HG02798 (cell line): ENCODE results near the gene SLC5A11.

Experiments
- ATAC-seq: cut with Tn5 transposase; IDR thresholded peaks from one replicate; pipeline ENCODE4 v1.9.1; 2021; ENCODE audit warnings: mild to moderate bottlenecking; ENCODE audit not compliant: unreplicated experiment, poor library complexity

SLC5A11 gene

DNA sequence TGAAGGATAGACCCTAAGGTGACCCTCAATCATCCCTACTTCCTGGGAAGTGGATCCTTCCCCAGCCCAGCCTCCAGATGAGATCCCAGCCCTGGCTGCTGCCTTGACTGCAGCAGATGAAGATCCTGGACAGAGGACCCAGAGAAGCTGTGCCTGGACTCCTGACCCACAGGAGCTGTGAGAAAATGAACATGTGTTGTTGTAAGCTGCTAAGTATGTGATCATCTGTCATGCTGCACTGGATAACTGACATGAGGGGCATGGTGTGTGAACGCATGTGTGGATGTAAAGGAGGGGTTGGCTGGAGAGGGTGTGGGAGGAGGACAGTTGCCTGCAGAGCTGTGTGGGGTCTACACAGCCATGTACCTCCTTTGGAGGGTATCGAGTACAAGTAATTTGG is 69.3 kb downstream of the SLC5A11 start:
- ATAC-seq = no peak

DNA sequence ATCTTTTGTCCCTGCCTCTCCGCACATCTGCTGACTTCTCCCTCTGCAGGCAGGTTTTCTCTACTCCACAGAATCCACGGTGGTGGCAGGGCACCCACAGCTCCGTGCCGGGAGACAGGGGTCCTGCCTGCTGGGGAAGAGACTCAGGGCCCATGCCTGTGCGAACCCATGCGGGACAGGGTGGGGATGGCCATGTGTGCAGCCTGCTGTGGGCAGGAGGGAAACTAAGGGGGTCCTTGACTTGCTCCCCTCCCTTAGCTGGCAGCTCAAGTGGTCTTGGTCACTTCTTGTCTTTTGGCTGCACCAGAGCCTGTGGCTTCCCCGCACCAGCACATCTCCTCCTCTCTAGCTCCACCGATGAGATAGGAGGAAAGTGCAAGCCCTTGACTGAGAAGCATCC is 69.8 kb downstream of the SLC5A11 start:
- no peak for ATAC-seq

DNA sequence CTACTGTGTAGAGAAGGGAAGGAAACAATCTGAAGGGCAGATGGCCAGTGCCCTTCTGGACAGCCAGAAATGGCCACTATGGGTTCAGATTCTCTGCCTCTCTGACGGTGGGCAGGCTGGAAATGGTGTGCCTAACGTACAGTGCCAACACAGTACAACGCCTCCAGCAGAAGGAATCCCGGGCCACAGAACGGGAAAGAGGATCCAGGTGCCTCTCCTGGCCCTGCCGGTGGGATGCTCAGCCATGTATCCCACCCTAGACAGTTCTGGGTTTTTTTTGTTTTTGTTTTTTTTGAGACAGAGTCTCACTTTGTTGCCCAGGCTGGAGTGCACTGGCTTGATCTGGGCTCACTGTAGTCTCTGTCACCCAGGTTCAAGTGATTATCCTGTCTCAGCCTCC is 71.5 kb downstream of the SLC5A11 start:
- no peak for ATAC-seq

DNA sequence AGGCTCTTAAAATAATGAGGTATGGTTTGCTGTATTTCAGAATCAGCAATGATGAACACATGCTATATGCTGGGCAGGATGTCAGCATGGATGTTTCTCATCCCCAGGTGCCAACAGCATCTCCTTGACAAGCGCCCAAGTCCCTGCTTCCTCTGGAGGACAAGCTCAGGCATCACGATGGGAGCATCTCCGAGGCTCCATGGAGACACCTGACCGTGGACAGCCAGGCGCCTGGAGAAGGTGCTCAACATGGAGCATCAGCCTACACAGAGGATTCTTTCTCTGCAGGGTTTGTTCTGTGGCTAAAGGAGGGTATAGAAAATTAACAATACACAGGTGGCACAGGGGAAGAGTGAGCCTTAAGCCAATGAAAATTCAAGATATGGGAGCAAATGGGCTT is 72.1 kb downstream of the SLC5A11 start:
- no peak for ATAC-seq

DNA sequence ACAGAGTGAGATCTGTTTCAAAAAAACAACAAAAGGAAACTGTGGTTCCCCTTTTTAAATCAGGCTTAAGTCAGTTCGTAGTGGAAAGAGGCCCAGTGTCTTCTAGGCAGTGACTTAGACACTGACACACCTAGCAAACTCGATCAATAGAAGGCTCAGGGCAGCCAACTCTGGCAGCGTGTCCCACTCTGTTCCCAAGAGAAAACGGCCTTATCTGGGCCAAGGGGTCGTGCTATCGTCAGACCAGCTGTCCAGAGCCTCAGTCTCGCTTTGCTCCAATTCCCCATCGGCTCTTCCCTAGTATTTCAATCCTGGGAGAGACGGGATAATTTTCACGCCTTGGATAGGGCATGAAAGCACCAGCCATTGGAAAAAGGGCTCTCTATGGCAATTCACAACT is 72.9 kb downstream of the SLC5A11 start:
- no peak for ATAC-seq

DNA sequence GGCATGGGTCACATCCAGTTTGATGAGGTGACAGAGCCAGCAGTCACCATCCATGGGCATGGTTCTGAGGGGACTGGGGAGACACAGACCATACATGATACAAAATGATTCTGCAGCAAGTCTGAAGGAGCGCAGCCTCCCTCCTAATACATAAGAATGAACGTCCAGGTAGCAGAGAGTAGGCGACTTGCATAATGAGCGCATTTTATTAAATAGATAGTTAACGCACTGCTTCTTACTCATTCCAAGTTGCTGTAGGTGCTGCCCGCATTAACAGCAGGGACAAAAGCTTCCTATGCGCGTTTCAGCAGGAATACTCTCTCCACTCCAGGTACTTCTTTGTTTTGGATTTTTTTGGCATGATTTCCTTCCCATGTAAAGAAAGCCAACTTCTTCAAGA is 73.8 kb downstream of the SLC5A11 start:
- ATAC-seq = no peak

DNA sequence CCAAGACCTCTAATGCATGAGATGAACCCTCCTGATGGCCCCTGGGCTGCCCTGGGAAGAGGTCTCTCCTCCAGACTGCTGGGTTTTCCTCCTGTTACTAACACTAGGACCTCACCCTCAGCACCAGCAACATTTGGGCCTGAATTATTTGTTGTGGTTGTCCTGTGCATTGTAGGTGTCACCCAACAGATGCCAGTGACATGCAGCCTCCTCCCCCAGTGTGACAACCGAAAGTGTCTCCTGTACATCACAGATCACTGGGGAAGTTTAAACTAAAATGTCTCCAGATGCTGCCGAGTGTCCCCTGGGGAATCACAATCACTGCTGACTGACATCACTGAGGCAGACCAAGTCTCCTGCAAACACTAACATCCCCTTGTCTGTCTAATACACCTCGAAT is 74.8 kb downstream of the SLC5A11 start:
- ATAC-seq = no peak

DNA sequence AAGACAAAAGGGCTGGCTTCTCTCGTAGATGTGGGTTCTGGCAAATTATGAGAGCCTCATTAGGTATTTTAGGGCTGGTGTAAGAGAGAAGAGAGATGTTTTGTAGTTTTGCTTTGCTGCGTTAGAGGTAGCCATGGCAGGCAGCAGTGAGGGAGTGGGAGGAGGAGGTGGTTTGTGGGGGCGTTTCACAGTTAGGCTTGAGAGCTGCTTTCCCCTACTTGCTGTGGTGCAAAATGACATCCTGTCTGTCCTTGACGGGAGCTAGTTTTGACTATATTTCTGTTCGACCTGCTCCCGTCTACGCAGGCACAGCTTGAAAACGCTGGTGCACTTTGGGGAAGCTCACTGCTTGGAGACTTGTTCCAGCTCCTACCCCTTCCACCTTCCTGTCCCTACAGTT is 75.5 kb downstream of the SLC5A11 start:
- no peak for ATAC-seq

DNA sequence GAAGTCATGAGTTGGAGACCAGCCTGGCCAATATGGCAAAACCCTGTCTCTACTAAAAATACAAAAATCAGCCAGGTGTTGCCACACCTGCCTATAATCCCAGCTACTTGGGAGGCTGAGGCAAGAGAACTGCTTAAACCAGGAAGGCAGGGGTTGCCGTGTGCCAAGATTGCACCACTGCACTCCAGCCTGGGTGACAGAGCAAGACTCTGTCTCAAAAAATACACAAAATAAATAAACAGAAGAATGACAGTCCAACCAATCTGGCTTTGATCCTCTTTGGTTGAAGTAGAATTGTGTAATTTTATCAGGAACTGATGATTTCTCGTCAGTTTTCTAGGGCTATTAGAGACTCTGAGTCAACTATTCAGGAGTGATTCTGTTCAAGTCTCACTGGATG is 79.4 kb downstream of the SLC5A11 start:
- ATAC-seq = no peak

DNA sequence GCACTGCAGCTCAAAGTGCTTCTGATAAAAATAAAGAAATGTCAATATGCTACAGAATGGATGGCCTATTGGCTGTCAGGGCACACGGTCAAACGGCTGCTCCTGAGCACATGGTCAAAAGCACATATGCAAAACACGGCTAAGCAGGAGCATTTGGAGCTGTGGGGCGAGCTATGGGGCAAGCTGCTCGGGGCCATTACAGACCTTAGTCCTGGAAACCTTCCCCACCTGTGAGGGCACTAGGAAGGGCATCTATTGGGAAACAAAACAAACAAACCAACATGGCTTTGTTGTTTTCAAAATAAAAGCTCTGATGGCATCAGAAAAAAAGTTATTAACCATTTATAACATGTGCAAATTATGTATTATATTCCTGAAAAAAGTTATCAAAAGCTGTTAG is 83.6 kb downstream of the SLC5A11 start:
- no peak for ATAC-seq

DNA sequence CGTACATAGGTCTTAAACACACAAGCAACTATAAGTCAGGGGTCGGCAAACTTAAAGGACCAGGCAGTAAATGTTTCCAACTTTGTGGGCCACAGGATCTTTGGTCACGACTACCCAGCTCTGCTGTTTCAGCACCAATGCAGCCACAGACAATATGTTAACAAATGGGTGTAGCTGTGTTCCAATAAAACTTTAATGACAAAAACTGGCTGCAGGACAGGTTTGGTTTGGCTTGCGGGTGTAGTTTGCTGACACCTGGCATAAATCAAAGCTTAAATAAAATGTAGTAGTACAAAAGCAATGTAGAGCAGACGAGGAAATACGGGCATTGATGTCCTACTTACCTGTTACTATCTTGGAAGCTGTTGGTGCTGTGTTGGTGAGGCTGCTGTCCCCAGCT is 84.7 kb downstream of the SLC5A11 start:
- no peak for ATAC-seq

DNA sequence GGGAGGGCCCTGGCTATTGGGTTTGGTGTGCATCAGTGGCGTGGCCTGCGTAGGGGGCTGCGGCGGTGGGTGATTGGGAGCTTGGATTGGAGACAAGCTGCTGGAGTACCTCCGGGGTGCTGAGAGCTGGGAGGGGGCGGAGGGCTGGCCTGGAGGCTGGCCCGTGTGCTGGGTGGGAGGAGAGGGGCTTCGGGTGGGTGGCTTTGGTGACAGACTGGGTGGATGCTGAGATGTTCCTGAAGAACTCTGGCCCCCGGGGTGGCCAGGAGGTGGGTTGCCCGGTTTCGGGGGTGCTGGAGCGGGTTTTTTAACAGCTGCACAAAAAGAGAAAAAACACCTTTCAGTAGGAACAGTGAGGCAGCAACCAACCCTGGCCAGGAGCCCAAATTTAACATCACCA is 85.3 kb downstream of the SLC5A11 start:
- no peak for ATAC-seq

DNA sequence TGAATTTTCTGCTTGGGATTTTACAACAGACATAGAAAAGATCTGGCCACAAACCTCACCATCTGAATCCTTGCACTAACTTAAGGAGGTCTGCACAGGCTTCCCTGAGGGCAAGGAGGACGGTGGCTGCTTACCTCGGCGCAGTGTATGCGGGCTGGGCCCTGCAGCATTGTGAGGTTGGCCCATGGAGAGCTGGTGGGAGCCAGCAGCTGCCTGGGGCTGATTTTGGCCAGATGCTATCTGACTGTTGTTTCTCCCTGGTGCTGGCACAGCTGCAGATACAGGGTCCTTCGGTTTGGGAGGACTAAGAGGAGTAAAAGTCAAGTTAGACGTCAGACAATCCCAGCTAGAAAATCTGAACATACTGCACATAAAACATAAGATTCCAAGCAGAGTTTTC is 89.6 kb downstream of the SLC5A11 start:
- ATAC-seq = no peak

DNA sequence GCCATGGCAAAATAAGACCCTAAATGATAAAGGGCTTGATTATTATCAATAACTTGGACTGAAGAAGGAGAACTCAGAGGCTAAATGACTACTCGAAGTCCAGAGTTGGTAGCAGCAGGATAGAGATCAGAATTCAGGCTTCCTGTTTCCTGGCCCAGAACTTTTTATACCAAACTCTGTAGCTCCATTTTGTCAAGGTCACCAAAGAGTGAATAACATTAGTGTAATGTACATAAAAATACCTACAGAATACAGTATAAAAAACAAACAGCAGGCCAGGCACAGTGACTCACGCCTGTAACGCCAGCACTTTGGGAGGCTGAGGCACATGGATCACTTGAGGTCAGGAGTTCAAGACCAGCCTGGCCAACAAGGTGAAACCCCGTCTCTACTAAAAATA is 90.4 kb downstream of the SLC5A11 start:
- ATAC-seq = no peak

DNA sequence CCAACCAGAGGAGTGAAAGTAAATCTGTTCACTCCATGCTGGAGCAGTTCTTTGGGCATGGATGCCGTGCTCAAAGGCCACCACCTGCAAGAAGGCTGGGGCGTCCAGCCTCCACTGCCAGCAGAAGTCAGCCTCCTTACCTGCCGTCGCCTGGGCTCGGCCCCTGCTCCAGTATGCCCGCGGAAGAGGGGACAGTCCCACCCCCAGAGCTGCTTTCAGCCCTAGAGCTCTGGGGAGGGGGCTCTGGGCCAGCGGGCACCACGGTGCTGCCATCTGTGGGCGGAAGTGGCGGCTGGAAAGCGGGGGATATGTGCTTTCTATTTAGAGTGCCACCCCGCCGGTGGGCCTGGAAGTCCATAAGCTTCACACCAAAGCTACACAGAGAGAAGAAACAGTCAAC is 93.5 kb downstream of the SLC5A11 start:
- ATAC-seq = no peak

DNA sequence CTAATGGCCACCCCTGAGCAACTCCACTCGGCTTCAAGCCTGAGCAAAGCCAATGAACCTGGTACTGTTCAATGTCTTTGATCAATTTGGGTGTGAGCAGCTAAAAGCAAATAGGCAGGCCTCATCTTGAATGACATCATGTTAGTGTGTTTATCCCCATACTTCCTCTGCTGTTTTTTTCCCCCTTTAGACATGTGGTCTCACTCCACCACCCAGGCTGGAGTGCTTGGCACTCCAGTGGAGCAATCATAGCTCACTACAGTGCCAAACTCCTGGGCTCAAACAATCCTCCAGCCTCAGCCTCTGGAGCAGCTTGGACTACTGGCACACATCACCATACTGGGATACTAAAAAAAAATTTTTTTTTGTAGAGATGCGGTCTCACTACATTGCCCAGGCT is 94.0 kb downstream of the SLC5A11 start:
- ATAC-seq = no peak

DNA sequence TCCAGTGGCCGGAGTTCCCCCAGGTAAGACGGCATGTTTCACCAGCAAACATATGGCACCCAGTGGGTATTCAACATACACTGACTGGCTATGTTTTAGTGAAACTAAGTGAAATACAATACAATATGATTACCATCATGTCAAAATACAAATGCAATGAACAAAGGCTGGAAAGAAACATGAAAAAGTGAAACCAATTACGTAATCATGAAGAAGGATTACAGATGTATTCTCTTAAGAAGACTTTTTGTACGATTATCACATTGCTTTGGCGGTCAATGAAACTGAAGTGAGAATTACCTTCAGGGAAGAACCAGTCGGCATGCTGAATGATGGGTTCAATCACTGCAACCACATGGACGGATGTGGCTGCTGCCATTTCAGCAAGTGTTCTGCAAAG is 97.7 kb downstream of the SLC5A11 start:
- ATAC-seq = no peak

DNA sequence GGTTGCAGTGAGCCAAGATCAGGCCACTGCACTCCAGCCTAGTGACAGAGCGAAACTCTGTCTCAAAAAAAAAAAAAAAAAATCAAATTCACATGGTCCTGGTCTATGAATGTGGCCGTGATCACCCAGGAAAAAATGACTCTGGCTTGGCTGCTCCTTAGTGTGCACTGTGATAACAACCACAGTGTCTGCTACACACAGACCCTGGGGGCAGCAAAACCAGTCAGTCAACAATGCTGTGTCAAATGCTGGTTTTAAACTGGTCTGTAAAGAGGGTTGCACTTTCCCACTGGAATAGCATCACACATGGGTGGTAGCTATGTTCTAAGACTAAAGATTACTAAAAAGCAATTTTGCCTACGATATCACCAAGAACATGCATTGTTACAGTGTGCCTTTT is 98.4 kb downstream of the SLC5A11 start:
- no peak for ATAC-seq

DNA sequence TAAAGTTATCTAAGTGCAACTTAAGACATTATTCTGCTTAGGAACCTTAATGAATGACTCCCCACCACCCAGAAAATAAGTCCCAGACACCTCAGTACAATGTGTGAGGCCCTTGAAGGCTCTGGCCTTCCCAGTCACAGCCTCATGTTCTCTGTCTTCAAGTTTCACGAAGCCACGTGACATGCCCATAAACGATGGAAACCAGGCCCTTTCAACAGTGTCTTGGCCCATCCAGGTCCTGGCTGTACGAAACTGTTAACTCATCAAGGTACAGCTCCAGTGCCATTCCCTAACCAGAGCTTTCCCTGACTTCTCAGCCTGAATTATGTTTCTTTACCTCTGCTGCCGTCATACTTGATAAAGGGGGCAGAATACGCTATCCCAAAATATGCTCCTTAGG is 100.4 kb downstream of the SLC5A11 start:
- no peak for ATAC-seq

DNA sequence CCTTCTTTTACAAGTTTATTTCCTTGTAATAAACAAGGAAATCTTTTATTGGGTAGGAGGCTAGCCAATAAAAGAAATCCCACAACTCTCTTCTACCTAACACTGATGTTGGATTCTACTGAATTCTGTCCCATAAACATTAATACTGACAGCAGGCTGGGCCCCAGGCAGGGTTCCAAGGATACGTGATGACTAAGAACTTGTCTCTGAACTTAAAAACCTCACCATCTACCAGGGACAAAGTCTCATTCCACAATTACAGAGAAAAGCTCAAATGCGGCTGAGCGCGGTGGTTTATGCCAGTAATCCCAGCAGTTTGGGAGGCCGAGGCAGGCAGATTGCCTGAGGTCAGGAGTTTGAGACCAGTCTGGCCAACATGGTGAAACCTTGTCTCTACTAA is 104.5 kb downstream of the SLC5A11 start:
- no peak for ATAC-seq

DNA sequence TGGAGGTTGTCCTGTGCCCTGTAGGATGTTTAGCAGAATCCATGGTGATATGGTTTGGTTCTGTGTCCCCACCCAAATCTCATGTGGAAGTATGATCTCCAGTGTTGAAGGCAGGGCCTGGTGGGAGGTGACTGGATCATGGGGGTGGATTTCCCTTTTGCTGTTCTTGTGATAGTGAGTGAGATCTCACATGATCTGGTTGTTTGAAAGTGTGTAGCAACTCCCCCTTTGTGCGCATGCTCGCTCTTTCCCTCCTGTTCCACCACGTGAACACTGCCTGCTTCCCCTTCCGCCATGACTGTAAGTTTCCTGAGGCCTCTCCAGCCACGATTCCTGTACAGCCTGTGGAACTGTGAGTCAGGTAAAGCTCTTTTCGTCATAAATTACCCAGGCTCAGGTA is 107.5 kb downstream of the SLC5A11 start:
- ATAC-seq = no peak

DNA sequence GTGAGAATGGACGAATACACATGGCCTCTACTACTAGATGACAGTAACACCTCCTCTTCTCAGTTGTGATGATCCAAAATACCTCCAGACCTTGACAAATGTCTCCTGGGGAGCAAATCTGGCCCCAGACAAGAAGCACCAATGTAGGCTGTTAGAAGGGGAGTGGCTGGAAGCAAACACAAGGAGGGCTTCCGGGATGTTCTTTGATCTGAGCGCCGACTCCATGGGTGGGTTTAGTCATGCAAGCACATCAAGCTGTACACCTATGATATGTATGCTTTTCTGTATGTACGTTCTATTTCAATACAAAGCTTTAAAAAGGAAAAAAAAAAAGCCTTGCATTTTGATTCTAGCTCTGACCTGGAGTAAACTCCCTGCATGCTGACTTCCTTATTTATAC is 108.0 kb downstream of the SLC5A11 start:
- ATAC-seq = no peak

DNA sequence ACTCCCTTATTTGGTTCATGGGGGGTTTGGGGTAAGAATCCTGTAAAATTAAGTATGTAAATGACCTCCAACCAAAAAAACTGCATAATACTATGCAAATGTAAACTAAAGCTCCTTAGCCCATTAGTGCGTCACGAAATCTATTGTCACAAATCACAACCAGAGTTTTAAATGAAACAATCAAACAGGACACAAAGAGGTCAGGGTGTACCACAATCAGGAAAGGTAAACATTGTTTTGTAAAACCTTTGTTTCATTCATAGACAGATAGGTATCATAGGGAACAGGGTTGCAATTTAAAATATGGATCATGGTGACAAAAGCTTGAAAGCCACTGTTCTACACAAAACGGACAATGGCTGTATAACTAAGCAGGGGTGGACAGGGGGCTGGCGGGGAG is 108.4 kb downstream of the SLC5A11 start:
- ATAC-seq = no peak
